ENCODE measurements around the gene STARD13. TPM values are rescaled to one million over a fixed set of nuclear protein-coding genes. Genes with fewer than 3 reads are reported as not detected.

STARD13 gene
- total and polyA plus RNA-seq, 2 donors (not counting 1 experiment from before 2014, with no cell fraction given) = 0.06 to 0.22 TPM

DNA sequence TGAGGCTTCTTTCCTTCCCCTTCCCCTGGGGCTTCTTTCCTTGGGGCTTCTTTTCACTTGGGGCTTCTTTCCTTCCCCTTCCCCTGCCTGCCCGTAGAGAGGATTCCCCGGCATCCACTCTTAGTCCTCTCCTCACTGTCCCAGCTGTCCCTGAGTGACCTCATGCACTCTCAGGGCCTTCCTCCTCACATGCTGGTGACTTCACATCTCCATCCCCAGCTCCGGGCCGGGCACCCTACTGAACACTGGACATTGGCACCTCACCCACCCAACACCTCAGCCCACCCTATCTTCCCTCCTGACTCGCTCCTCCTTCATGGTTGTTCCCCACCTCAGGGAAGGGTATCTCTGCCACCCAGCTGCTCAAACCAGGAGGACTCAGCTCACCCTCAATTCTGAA lies 130.6 kb downstream of the STARD13 start:
- no peak overlapping the region for H2AFZ ChIP-seq (ENCODE audit: insufficient read depth, low read depth, low read length, poor library complexity, severe bottlenecking)
- WGBS (ENCODE audit: insufficient coverage) = 84% methylated on average over 4 of the region's 5 CpGs
- H4K20me1 ChIP-seq (ENCODE audit: control insufficient read depth, insufficient read depth, low read length, poor library complexity, severe bottlenecking) = no peaks in the 10 kb centered on the region
- POLR2A ChIA-PET = no interaction called here
- CTCF ChIA-PET = no interaction called here
- no peak overlapping the region for H3K27ac ChIP-seq (ENCODE audit: low read length in 2 of 2)
- H3K4me3 ChIP-seq (ENCODE audit: control extremely low read depth in 1 of 5, extremely low read depth in 1 of 5, insufficient read depth in 1 of 5, low read depth in 2 of 5, low read length in 4 of 5) = no peak overlapping the region
- no peaks in the 10 kb centered on the region for H3K9me3 ChIP-seq (ENCODE audit: control extremely low read depth in 1 of 3, control insufficient read depth in 2 of 3, insufficient read depth in 1 of 3, low read length in 2 of 3)
- no peak overlapping the region for H3K9ac ChIP-seq (ENCODE audit: low read length)
- Mint-ChIP-seq H3K27ac (no peak overlapping the region), H3K4me1 (no peaks in the 10 kb centered on the region), H3K4me3 (no peak overlapping the region), H3K27me3 (peaks cover 10% of the 10 kb centered on the region), H3K9me3 (ENCODE audit: insufficient read depth) (no peaks in the 10 kb centered on the region)
- TF ChIP-seq EZH2 (IDR thresholded peaks at IDR 0.05; ENCODE audit: borderline replicate concordance, insufficient read depth, low read depth, low read length, poor library complexity, severe bottlenecking) = no peak
- TF ChIP-seq, protein P1, sequence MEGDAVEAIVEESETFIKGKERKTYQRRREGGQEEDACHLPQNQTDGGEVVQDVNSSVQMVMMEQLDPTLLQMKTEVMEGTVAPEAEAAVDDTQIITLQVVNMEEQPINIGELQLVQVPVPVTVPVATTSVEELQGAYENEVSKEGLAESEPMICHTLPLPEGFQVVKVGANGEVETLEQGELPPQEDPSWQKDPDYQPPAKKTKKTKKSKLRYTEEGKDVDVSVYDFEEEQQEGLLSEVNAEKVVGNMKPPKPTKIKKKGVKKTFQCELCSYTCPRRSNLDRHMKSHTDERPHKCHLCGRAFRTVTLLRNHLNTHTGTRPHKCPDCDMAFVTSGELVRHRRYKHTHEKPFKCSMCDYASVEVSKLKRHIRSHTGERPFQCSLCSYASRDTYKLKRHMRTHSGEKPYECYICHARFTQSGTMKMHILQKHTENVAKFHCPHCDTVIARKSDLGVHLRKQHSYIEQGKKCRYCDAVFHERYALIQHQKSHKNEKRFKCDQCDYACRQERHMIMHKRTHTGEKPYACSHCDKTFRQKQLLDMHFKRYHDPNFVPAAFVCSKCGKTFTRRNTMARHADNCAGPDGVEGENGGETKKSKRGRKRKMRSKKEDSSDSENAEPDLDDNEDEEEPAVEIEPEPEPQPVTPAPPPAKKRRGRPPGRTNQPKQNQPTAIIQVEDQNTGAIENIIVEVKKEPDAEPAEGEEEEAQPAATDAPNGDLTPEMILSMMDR (IDR thresholded peaks at IDR 0.05) = no peak
- ATAC-seq (ENCODE audit: low read depth) (no peak), DNase-seq (no peak)
- no peaks in the 10 kb centered on the region for H3K36me3 ChIP-seq (replicated peaks in 1 of 2; ENCODE audit: control extremely low read depth in 1 of 2, control insufficient read depth in 1 of 2, extremely low read depth in 1 of 2, insufficient read depth in 2 of 2, low read length in 1 of 2)
- H3K4me2 ChIP-seq (replicated peaks; ENCODE audit: low read depth, low read length, poor library complexity, severe bottlenecking) = no peak overlapping the region
- no peaks in the 10 kb centered on the region for H3K79me2 ChIP-seq (ENCODE audit: control insufficient read depth, insufficient read depth, low read length)
- no peaks in the 10 kb centered on the region for H3K4me1 ChIP-seq (ENCODE audit: control insufficient read depth in 2 of 2, insufficient read depth in 2 of 2, low read length in 2 of 2)
- H3K27me3 ChIP-seq (replicated peaks in 1 of 4; ENCODE audit: control extremely low read depth in 1 of 4, control insufficient read depth in 3 of 4, insufficient read depth in 4 of 4, low read length in 3 of 4) = peaks cover 0 to 4% (median 0%) of the 10 kb centered on the region in 4 experiments
- intact Hi-C loops (cut with micrococcal nuclease) = no loop called here

DNA sequence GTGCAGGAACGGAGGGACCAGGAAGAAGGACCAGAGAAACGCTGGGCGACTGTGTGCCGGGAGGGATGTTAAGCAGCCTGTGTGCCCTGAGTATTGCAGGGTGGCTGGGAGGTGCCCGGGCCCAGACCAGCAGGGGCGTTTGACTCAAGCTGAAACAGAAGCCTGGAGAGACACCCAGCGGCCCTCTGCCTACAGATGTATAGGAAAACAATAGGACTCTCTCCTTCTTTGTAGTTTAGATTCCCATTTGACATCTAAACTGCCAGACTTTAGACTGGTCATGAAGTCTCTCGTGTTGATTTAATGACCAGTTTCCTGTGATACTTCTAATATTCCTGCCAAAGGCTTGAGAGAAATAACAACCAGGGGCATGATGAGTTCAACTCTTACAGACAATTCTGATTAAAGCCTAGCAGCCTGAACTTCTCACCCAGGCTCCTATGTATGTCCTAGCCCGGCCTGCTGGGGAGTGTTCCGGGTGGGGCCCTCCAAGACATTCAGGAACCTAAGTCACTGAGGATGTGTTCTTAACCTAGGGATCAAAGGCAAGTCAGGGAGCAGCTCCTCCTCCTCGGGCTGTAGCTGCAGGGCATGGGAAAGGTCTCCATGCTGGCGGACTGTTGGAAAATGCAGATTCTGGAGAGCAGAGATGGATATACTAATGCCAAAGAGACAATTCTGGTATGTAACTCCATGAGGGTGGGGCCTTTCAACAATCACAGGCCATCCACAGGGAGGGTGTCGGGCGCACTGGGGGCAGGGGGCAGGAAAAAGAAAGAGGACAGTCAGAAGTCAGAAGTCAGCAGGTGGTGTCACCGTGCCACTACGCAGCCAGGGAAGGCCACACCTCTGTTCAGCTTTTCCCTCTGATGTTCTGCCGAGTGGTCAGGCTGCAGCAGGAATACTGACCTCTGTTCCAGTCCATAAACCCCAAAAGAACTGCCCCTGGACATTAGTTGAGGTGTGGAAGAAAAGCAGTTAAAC lies 131.8 kb downstream of the STARD13 start:
- Mint-ChIP-seq H3K27ac (no peak overlapping the region), H3K4me3 (no peak overlapping the region), H3K27me3 (peaks cover 10% of the 10 kb centered on the region), H3K4me1 (no peaks in the 10 kb centered on the region), H3K9me3 (ENCODE audit: insufficient read depth) (no peaks in the 10 kb centered on the region)
- H3K9ac ChIP-seq (ENCODE audit: low read length) = no peak overlapping the region
- intact Hi-C loops (cut with micrococcal nuclease) = no loop called here
- ChIA-PET POLR2A (no interaction called here), CTCF (interaction anchor here (1.2 kb wide), 1 partner anchor 503 kb away, joined by 3 read pairs; no protein-coding TSS in a partner anchor)
- no peaks in the 10 kb centered on the region for H3K36me3 ChIP-seq (replicated peaks in 1 of 2; ENCODE audit: control extremely low read depth in 1 of 2, control insufficient read depth in 1 of 2, extremely low read depth in 1 of 2, insufficient read depth in 2 of 2, low read length in 1 of 2)
- WGBS (ENCODE audit: insufficient coverage) = 91% methylated on average over 12 of the region's 17 CpGs
- ATAC-seq (ENCODE audit: low read depth) (no peak), DNase-seq (no peak)
- no peaks in the 10 kb centered on the region for H3K79me2 ChIP-seq (ENCODE audit: control insufficient read depth, insufficient read depth, low read length)
- H3K4me3 ChIP-seq (ENCODE audit: control extremely low read depth in 1 of 5, extremely low read depth in 1 of 5, insufficient read depth in 1 of 5, low read depth in 2 of 5, low read length in 4 of 5) = no peak overlapping the region
- H3K4me2 ChIP-seq (replicated peaks; ENCODE audit: low read depth, low read length, poor library complexity, severe bottlenecking) = no peak overlapping the region
- H3K9me3 ChIP-seq (ENCODE audit: control extremely low read depth in 1 of 3, control insufficient read depth in 2 of 3, insufficient read depth in 1 of 3, low read length in 2 of 3) = no peaks in the 10 kb centered on the region
- no peak for TF ChIP-seq EZH2 (IDR thresholded peaks at IDR 0.05; ENCODE audit: borderline replicate concordance, insufficient read depth, low read depth, low read length, poor library complexity, severe bottlenecking)
- TF ChIP-seq, protein P1 (IDR thresholded peaks at IDR 0.05) = no peak
- no peak overlapping the region for H3K27ac ChIP-seq (ENCODE audit: low read length in 2 of 2)
- H3K4me1 ChIP-seq (ENCODE audit: control insufficient read depth in 2 of 2, insufficient read depth in 2 of 2, low read length in 2 of 2) = no peaks in the 10 kb centered on the region
- H2AFZ ChIP-seq (ENCODE audit: insufficient read depth, low read depth, low read length, poor library complexity, severe bottlenecking) = no peak overlapping the region
- H4K20me1 ChIP-seq (ENCODE audit: control insufficient read depth, insufficient read depth, low read length, poor library complexity, severe bottlenecking) = no peaks in the 10 kb centered on the region
- peaks cover 0 to 4% (median 0%) of the 10 kb centered on the region in 4 experiments for H3K27me3 ChIP-seq (replicated peaks in 1 of 4; ENCODE audit: control extremely low read depth in 1 of 4, control insufficient read depth in 3 of 4, insufficient read depth in 4 of 4, low read length in 3 of 4)

Measured in B cell (primary cell).